ENCODE data around the gene LMTK2.

Gene LMTK2

GRCh38 chr7:98241674-98242241 lies 135.1 kb downstream of the LMTK2 start:
- DNase-seq = no peak
- in situ Hi-C loops (cut with MboI; ENCODE audit: low pct_unique_long_range_greater_than_20kb, low sequenced_read_pairs) = no loop called here

- no peak for DNase-seq
- in situ Hi-C loops (cut with MboI; ENCODE audit: low pct_unique_long_range_greater_than_20kb, low sequenced_read_pairs) = no loop called here
Observed at GRCh38 chr7:98242342-98242741, 135.7 kb downstream of the LMTK2 start.

GRCh38 chr7:98242934-98243333 lies 136.3 kb downstream of the LMTK2 start:
- in situ Hi-C loops (cut with MboI; ENCODE audit: low pct_unique_long_range_greater_than_20kb, low sequenced_read_pairs) = no loop called here
- no peak for DNase-seq

- in situ Hi-C loops (cut with MboI; ENCODE audit: low pct_unique_long_range_greater_than_20kb, low sequenced_read_pairs) = no loop called here
- no peak for DNase-seq
Observed at GRCh38 chr7:98244871-98245270, 138.2 kb downstream of the LMTK2 start.

GRCh38 chr7:98248156-98248555 lies 141.5 kb downstream of the LMTK2 start:
- DNase-seq = no peak
- in situ Hi-C loops (cut with MboI; ENCODE audit: low pct_unique_long_range_greater_than_20kb, low sequenced_read_pairs) = no loop called here

- peak; percentile 29 for DNase-seq
Observed at GRCh38 chr7:98249106-98249505, 142.4 kb downstream of the LMTK2 start.

GRCh38 chr7:98250789-98251188 lies 144.1 kb downstream of the LMTK2 start:
- DNase-seq = no peak
- in situ Hi-C loops (cut with MboI; ENCODE audit: low pct_unique_long_range_greater_than_20kb, low sequenced_read_pairs) = no loop called here

More at GRCh38 chr7:98249106-98249505, 142.4 kb downstream of the LMTK2 start:
- in situ Hi-C loops (cut with MboI; ENCODE audit: low pct_unique_long_range_greater_than_20kb, low sequenced_read_pairs) = no loop called here

- peak; percentile 35 for DNase-seq
- in situ Hi-C loops (cut with MboI; ENCODE audit: low pct_unique_long_range_greater_than_20kb, low sequenced_read_pairs) = no loop called here
Observed at GRCh38 chr7:98251231-98251600, 144.6 kb downstream of the LMTK2 start.

- in situ Hi-C loops (cut with MboI; ENCODE audit: low pct_unique_long_range_greater_than_20kb, low sequenced_read_pairs) = no loop called here
- peak; percentile 86 for DNase-seq
Observed at GRCh38 chr7:98251601-98252424, 145.2 kb downstream of the LMTK2 start, which contains the start of gene TECPR1. Gene TECPR1 (minus strand): TSS chr7:98252232. CDS start chr7:98246146, 6,086 bp downstream.

- DNase-seq = no peak
- in situ Hi-C loops (cut with MboI; ENCODE audit: low pct_unique_long_range_greater_than_20kb, low sequenced_read_pairs) = no loop called here
Observed at GRCh38 chr7:98252425-98253054, 145.9 kb downstream of the LMTK2 start.

- in situ Hi-C loops (cut with MboI; ENCODE audit: low pct_unique_long_range_greater_than_20kb, low sequenced_read_pairs) = no loop called here
- DNase-seq = no peak
Observed at GRCh38 chr7:98254516-98254915, 147.9 kb downstream of the LMTK2 start.

GRCh38 chr7:98254951-98255610 lies 148.4 kb downstream of the LMTK2 start:
- DNase-seq = peak; percentile 42
- in situ Hi-C loops (cut with MboI; ENCODE audit: low pct_unique_long_range_greater_than_20kb, low sequenced_read_pairs) = no loop called here

- in situ Hi-C loops (cut with MboI; ENCODE audit: low pct_unique_long_range_greater_than_20kb, low sequenced_read_pairs) = no loop called here
Observed at GRCh38 chr7:98256431-98256830, 149.8 kb downstream of the LMTK2 start.

GRCh38 chr7:98257701-98258100 lies 151.0 kb downstream of the LMTK2 start:
- in situ Hi-C loops (cut with MboI; ENCODE audit: low pct_unique_long_range_greater_than_20kb, low sequenced_read_pairs) = no loop called here
- no peak for DNase-seq

More at GRCh38 chr7:98256431-98256830, 149.8 kb downstream of the LMTK2 start:
- DNase-seq = no peak
